Measurements from ENCODE around the gene PTPRN2. TPM values are rescaled to one million over a fixed set of nuclear protein-coding genes. Genes with fewer than 3 reads are reported as not detected.
A peak's percentile ranks its signal among the peaks of the same experiment; 100 is the strongest.

PTPRN2 gene
- total RNA-seq, 2 donors from 2014 or later, result 26.1 to 55.5 TPM

- Histone ChIP-seq H3K27me3 (replicated peaks; ENCODE audit: insufficient read depth) (no peaks in the 10 kb centered on the region), H3K36me3 (no peaks in the 10 kb centered on the region), H3K4me1 (replicated peaks) (no peaks in the 10 kb centered on the region), H3K4me3 (no peak overlapping the region), H3K27ac (no peak overlapping the region), H3K9me3 (no peaks in the 10 kb centered on the region)
- TF ChIP-seq POLR2AphosphoS5 (IDR thresholded peaks at IDR 0.05) (no peak), POLR2A (IDR thresholded peaks at IDR 0.05) (no peak), CTCF (IDR thresholded peaks at IDR 0.05) (no peak)
- DNase-seq (ENCODE audit: low spot score), result peak; percentile 30
- WGBS, result 68% methylated on average over 21 of the region's 21 CpGs
- intact Hi-C loops (cut with DNase I), result no loop called here
Measured at GRCh38 chr7:158403013-158403821, 184.4 kb downstream of the PTPRN2 start.

DNA sequence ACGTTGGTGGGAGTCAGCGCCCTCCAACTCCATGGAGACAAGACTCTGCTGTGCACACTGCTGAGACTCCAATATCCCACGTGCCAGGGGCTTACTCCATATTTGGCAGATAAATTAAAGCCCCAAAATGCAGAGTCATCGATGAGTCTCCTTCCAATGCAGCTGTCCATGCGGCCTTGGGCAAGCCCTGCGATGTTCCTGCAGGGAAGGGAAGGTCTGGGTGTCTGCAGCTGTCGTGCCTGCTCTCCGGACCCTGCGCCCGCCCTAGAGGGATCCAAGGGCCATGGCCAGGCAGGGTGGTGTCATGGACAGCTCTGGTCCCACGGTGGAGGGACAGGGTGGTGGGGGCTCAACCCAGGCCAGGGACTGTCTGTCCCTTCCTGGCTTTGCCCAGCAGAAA is 185.2 kb downstream of the PTPRN2 start:
- no peak for DNase-seq (ENCODE audit: low spot score)
- Histone ChIP-seq H3K9me3 (no peaks in the 10 kb centered on the region), H3K36me3 (no peaks in the 10 kb centered on the region), H3K4me1 (replicated peaks) (no peaks in the 10 kb centered on the region), H3K27ac (no peak overlapping the region), H3K4me3 (no peak overlapping the region), H3K27me3 (replicated peaks; ENCODE audit: insufficient read depth) (no peaks in the 10 kb centered on the region)
- 74% methylated on average over 11 of the region's 11 CpGs for WGBS
- TF ChIP-seq CTCF (IDR thresholded peaks at IDR 0.05), result no peak
- no peak for TF ChIP-seq POLR2A (IDR thresholded peaks at IDR 0.05)
- TF ChIP-seq POLR2AphosphoS5 (IDR thresholded peaks at IDR 0.05), result no peak
- intact Hi-C loops (cut with DNase I), result no loop called here

DNA sequence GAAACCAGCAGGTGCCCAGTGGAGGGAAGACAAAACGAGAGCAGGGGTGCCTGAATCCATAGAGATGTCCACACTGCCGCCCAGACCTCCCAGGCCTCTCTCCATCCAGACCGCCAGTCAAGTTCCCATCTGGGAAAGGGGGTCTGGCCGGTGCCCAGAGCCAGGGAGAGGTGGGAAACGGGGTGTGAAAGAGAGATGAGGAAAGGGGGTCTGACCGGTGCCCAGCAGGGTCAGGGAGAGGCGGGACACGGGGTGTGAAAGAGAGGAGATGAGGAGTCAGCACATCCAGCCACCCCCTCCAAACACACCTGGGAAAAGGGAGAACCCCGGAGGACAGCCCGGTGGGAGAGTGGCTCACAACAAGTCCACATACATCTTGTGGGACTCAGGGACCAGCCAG is 185.8 kb downstream of the PTPRN2 start:
- DNase-seq (ENCODE audit: low spot score), result no peak
- Histone ChIP-seq H3K9me3 (no peaks in the 10 kb centered on the region), H3K36me3 (no peaks in the 10 kb centered on the region), H3K4me3 (no peak overlapping the region), H3K27ac (no peak overlapping the region), H3K27me3 (replicated peaks; ENCODE audit: insufficient read depth) (no peaks in the 10 kb centered on the region), H3K4me1 (replicated peaks) (no peaks in the 10 kb centered on the region)
- no peak for TF ChIP-seq CTCF (IDR thresholded peaks at IDR 0.05)
- no peak for TF ChIP-seq POLR2AphosphoS5 (IDR thresholded peaks at IDR 0.05)
- TF ChIP-seq POLR2A (IDR thresholded peaks at IDR 0.05), result no peak
- intact Hi-C loops (cut with DNase I), result no loop called here
- WGBS, result 80% methylated on average over 10 of the region's 10 CpGs

DNA sequence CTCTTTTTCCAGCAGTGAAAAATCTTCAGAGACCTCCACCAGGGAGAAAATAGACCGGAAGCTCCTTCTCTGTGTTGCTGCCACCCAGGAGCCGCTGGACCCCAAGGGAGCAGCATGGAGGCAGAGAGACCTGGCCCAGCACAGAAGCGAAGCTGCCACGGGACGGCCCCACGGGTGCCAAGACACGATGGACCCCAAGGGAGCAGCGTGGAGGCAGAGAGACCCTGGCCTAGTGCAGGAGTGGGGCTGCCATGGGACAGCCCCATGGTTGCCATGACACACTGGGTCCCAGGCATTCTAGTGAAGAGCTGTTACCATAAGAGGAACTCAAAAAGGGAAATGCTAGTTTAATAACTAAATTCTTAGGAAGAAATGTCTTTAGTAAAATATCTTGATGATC is 186.3 kb downstream of the PTPRN2 start:
- 82% methylated on average over 8 of the region's 8 CpGs for WGBS
- Histone ChIP-seq H3K27ac (no peak overlapping the region), H3K27me3 (replicated peaks; ENCODE audit: insufficient read depth) (no peaks in the 10 kb centered on the region), H3K9me3 (no peaks in the 10 kb centered on the region), H3K4me3 (no peak overlapping the region), H3K36me3 (no peaks in the 10 kb centered on the region), H3K4me1 (replicated peaks) (no peaks in the 10 kb centered on the region)
- intact Hi-C loops (cut with DNase I), result no loop called here
- DNase-seq (ENCODE audit: low spot score), result no peak
- TF ChIP-seq POLR2A (IDR thresholded peaks at IDR 0.05) (no peak), CTCF (IDR thresholded peaks at IDR 0.05) (no peak), POLR2AphosphoS5 (IDR thresholded peaks at IDR 0.05) (no peak)

DNA sequence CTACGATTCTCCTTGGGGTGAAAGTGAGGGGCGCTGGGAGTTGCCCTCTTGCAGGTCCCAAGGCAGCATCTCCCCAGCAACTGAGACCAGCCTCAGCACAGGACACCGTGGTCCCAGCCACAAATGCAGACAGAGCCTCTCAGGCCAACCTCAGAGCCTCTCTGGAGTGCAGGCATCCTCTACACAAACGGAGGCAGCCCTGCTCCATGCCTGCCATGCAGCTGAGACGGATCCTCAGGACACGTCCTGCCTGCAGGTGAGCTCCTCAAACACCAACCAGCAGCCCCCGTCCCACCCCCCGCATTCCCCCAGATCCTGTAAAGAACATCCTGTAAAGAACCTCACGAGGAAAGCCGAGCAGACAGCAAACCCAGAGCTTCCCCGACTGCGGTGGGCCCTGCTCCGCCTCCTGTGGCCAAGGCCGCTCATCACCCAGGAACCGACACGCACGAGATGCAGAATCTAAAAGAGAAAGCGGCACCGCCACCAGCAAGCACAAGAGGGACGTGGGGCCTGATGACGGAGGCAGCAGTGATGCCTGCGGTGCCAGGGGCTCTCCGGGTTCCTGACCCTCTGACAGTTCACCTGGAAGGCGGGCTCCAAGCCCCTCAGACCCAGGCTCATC is 186.9 kb downstream of the PTPRN2 start:
- H3K27me3 ChIP-seq (replicated peaks; ENCODE audit: insufficient read depth), result no peaks in the 10 kb centered on the region
- intact Hi-C loops (cut with DNase I), result no loop called here
- 80% methylated on average over 23 of the region's 24 CpGs for whole genome bisulfite sequencing

More for the DNA sequence above, 186.9 kb downstream of the PTPRN2 start:
- no peak overlapping the region for H3K27ac ChIP-seq
- no peaks in the 10 kb centered on the region for H3K36me3 ChIP-seq
- no peak for TF ChIP-seq POLR2A (IDR thresholded peaks at IDR 0.05)
- TF ChIP-seq CTCF (IDR thresholded peaks at IDR 0.05), result no peak
- TF ChIP-seq POLR2AphosphoS5 (IDR thresholded peaks at IDR 0.05), result no peak
- H3K4me1 ChIP-seq (replicated peaks), result no peaks in the 10 kb centered on the region
- no peaks in the 10 kb centered on the region for H3K9me3 ChIP-seq
- H3K4me3 ChIP-seq, result no peak overlapping the region
- no peak for DNase-seq (ENCODE audit: low spot score)
